GM23248 (cell line): ENCODE results near the gene KLF13. TPM values are rescaled to one million over a fixed set of nuclear protein-coding genes. Genes with fewer than 3 reads are reported as not detected.

Source experiments
- DNase-seq: peaks from one replicate; pipeline ENCODE4 v3.0.0-alpha.2; 2015
- H2AFZ ChIP-seq: fragments of 200-600 bp; sonication (generic); 2 replicates; pipeline ENCODE4 v1.6.1; 2016; ENCODE audit warnings: antibody characterized with exemption
- H3F3A ChIP-seq: fragments of 200-600 bp; sonication (generic); 2 replicates; pipeline ENCODE4 v1.6.1; 2016; ENCODE audit warnings: mild to moderate bottlenecking, antibody characterized with exemption, mixed run types; ENCODE audit not compliant: insufficient read depth
- H3K27ac ChIP-seq: fragments of 200-600 bp; sonication (generic); 2 replicates; pipeline ENCODE4 v1.5.1; 2016; ENCODE audit warnings: mild to moderate bottlenecking
- H3K27me3 ChIP-seq: fragments of 200-600 bp; sonication (generic); replicated peaks from 2 replicates; pipeline ENCODE4 v1.6.1; 2016; ENCODE audit warnings: mild to moderate bottlenecking; ENCODE audit not compliant: insufficient read depth
- H3K36me3 ChIP-seq: fragments of 200-600 bp; sonication (generic); 2 replicates; pipeline ENCODE4 v1.6.1; 2016; ENCODE audit warnings: low read depth, mild to moderate bottlenecking
- H3K4me1 ChIP-seq: fragments of 200-600 bp; sonication (generic); 2 replicates; pipeline ENCODE4 v1.6.1; 2016; ENCODE audit warnings: mild to moderate bottlenecking; ENCODE audit not compliant: insufficient read depth
- H3K4me2 ChIP-seq: fragments of 200-600 bp; sonication (generic); one replicate; pipeline ENCODE4 v1.6.1; 2016; ENCODE audit warnings: mild to moderate bottlenecking; ENCODE audit not compliant: unreplicated experiment
- H3K4me3 ChIP-seq: fragments of 200-600 bp; sonication (generic); 2 replicates; pipeline ENCODE4 v1.5.1; 2016; ENCODE audit warnings: mild to moderate bottlenecking
- H3K79me2 ChIP-seq: fragments of 200-600 bp; sonication (generic); 2 replicates; pipeline ENCODE4 v1.6.1; 2016; ENCODE audit warnings: mild to moderate bottlenecking; ENCODE audit not compliant: insufficient read depth
- H3K9ac ChIP-seq: fragments of 200-600 bp; sonication (generic); 2 replicates; pipeline ENCODE4 v1.6.1; 2016; ENCODE audit warnings: mild to moderate bottlenecking
- H3K9me2 ChIP-seq: fragments of 200-600 bp; sonication (generic); 2 replicates; pipeline ENCODE4 v1.6.1; 2016; ENCODE audit warnings: mixed run types, mild to moderate bottlenecking, moderate library complexity; ENCODE audit not compliant: insufficient read depth
- H3K9me3 ChIP-seq: fragments of 200-600 bp; sonication (generic); one replicate; pipeline ENCODE4 v1.6.1; 2017; ENCODE audit warnings: low read depth
- H4K20me1 ChIP-seq: fragments of 200-600 bp; sonication (generic); 2 replicates; pipeline ENCODE4 v1.6.0; 2016; ENCODE audit not compliant: insufficient read depth
- EZH2 ChIP-seq: fragments of 200-600 bp; sonication (generic); IDR thresholded peaks from 2 replicates; pipeline ENCODE4 v1.6.1; 2018; ENCODE audit warnings: antibody characterized with exemption, mild to moderate bottlenecking; ENCODE audit not compliant: insufficient read depth, poor library complexity, severe bottlenecking
- EZH2phosphoT487 ChIP-seq: fragments of 200-600 bp; sonication (generic); IDR thresholded peaks from 2 replicates; pipeline ENCODE4 v1.6.1; 2018; ENCODE audit warnings: antibody characterized with exemption, moderate library complexity, mild to moderate bottlenecking, low read depth; ENCODE audit not compliant: insufficient read depth
- WGBS, 2 experiments: methylation state at CpG; one replicate each; pipeline ENCODE4 v1.1.6; 2015 to 2017; ENCODE audit warnings: low lambda C conversion rate in 2 of 2, low coverage in 1 of 2; ENCODE audit errors: missing lambda C conversion rate in 2 of 2; 5-methylcytosine and 5-hydroxymethylcytosine counted together
- in situ Hi-C: fragments of 300-500 bp; cut with MboI; formaldehyde crosslinking; loops from 2 replicates; pipeline ENCODE4 v1.15.0; 2020
- polyA plus RNA-seq: library from polyadenylated mRNA; unstranded; fragments of >200 nt; fragmentation: Nextera tagmentation; extraction: Ambion mirVana; gene quantifications from 2 replicates; pipeline ENCODE4 v1.2.1, GENCODE V29; 2016
- total RNA-seq: library from RNA; depleted of rRNA; stranded (reverse); fragments of >200 nt; shearing (Covaris generic); gene quantifications from 2 replicates; pipeline ENCODE4 v1.2.3, GENCODE V29; 2014

KLF13 gene
- total and polyA plus RNA-seq, 2 experiments from 2014 or later = 8.0 to 38.9 TPM

- Histone ChIP-seq H3K36me3 (no peaks in the 10 kb centered on the region), H4K20me1 (no peaks in the 10 kb centered on the region), H3K4me1 (peaks cover 14% of the 10 kb centered on the region), H3K4me3 (no peak overlapping the region), H3K79me2 (peaks cover 99% of the 10 kb centered on the region), H3K9me3 (no peaks in the 10 kb centered on the region), H3K9me2 (no peaks in the 10 kb centered on the region), H3K27ac (no peak overlapping the region), H3F3A (no peaks in the 10 kb centered on the region), H3K27me3 (no peaks in the 10 kb centered on the region), H3K4me2 (no peak overlapping the region), H2AFZ (no peak overlapping the region), H3K9ac (no peak overlapping the region)
- no peak for DNase-seq
- in situ Hi-C loops = no loop called here
- TF ChIP-seq EZH2phosphoT487 = no peak
- 74 to 85% methylated on average over 14 to 17 of the region's 17 CpGs for WGBS, 2 experiments
Measured at GRCh38 chr15:31360843-31361763, 34.5 kb downstream of the KLF13 start.

- Histone ChIP-seq H3K79me2 (peaks cover 99% of the 10 kb centered on the region), H3K27me3 (no peaks in the 10 kb centered on the region), H4K20me1 (no peaks in the 10 kb centered on the region), H3K27ac (no peak overlapping the region), H3K9ac (no peak overlapping the region), H3K36me3 (no peaks in the 10 kb centered on the region), H3K4me1 (peaks cover 19% of the 10 kb centered on the region), H3K4me3 (no peak overlapping the region), H3K9me3 (no peaks in the 10 kb centered on the region), H3K4me2 (no peak overlapping the region), H3K9me2 (no peaks in the 10 kb centered on the region), H3F3A (no peaks in the 10 kb centered on the region), H2AFZ (no peak overlapping the region)
- TF ChIP-seq EZH2 (no peak), EZH2phosphoT487 (no peak)
- in situ Hi-C loops = no loop called here
- WGBS, 2 experiments = 59 to 83% methylated on average over 4 to 6 of the region's 6 CpGs
- DNase-seq = no peak
Measured at GRCh38 chr15:31361764-31362515, 35.3 kb downstream of the KLF13 start.

- H4K20me1 ChIP-seq = no peaks in the 10 kb centered on the region
Measured at GRCh38 chr15:31362886-31363285, 36.3 kb downstream of the KLF13 start.

GRCh38 chr15:31364301-31365031 lies 37.8 kb downstream of the KLF13 start:
- H3K9me3 ChIP-seq = no peaks in the 10 kb centered on the region
- in situ Hi-C loops = no loop called here
- 70 to 72% methylated on average over 10 of the region's 10 CpGs for WGBS, 2 experiments
- H4K20me1 ChIP-seq = no peaks in the 10 kb centered on the region
- H3K4me1 ChIP-seq = peaks cover 14% of the 10 kb centered on the region
- no peak overlapping the region for H3K9ac ChIP-seq
- TF ChIP-seq EZH2 (no peak), EZH2phosphoT487 (no peak)
- no peak overlapping the region for H2AFZ ChIP-seq
- H3K27ac ChIP-seq = no peak overlapping the region
- no peaks in the 10 kb centered on the region for H3K36me3 ChIP-seq
- peaks cover 99% of the 10 kb centered on the region for H3K79me2 ChIP-seq
- no peaks in the 10 kb centered on the region for H3K9me2 ChIP-seq
- H3K4me3 ChIP-seq = no peak overlapping the region
- H3F3A ChIP-seq = no peaks in the 10 kb centered on the region; the same call in 1 of the 2 replicates
- H3K4me2 ChIP-seq = no peak overlapping the region
- H3K27me3 ChIP-seq = no peaks in the 10 kb centered on the region
- no peak for DNase-seq

More at GRCh38 chr15:31362886-31363285, 36.3 kb downstream of the KLF13 start:
- no peak overlapping the region for H3K27ac ChIP-seq
- H3K27me3 ChIP-seq = no peaks in the 10 kb centered on the region
- H3K4me3 ChIP-seq = no peak overlapping the region
- WGBS, 2 experiments = 62 to 68% methylated on average over 5 of the region's 5 CpGs
- no peak overlapping the region for H2AFZ ChIP-seq
- no peak overlapping the region for H3K4me2 ChIP-seq
- no peak for DNase-seq
- H3K9ac ChIP-seq = no peak overlapping the region
- no peaks in the 10 kb centered on the region for H3K36me3 ChIP-seq
- in situ Hi-C loops = no loop called here
- no peaks in the 10 kb centered on the region for H3F3A ChIP-seq
- no peak for TF ChIP-seq EZH2phosphoT487
- no peak for TF ChIP-seq EZH2
- peaks cover 99% of the 10 kb centered on the region for H3K79me2 ChIP-seq
- H3K4me1 ChIP-seq = peaks cover 20% of the 10 kb centered on the region
- H3K9me3 ChIP-seq = no peaks in the 10 kb centered on the region
- H3K9me2 ChIP-seq = no peaks in the 10 kb centered on the region
